Skeletal muscle tissue (tissue), 4 donors: Measurements from ENCODE around the gene CIZ1. TPM values are rescaled to one million over a fixed set of nuclear protein-coding genes. Genes with fewer than 3 reads are reported as not detected.

Experiments
- H3K27ac ChIP-seq: one replicate; pipeline ENCODE4 v1.7.0; 2013; ENCODE audit warnings: mild to moderate bottlenecking, low read depth, low read length, inconsistent platforms
- H3K27me3 ChIP-seq, 3 donors: one replicate each; pipeline ENCODE4 v1.7.0; 2013; ENCODE audit warnings: low read length in 3 of 3; ENCODE audit not compliant: control insufficient read depth in 3 of 3, insufficient read depth in 3 of 3
- H3K36me3 ChIP-seq, 3 donors: one replicate each; pipeline ENCODE4 v1.7.0; 2013; ENCODE audit warnings: low read length in 3 of 3; ENCODE audit not compliant: control insufficient read depth in 3 of 3, insufficient read depth in 3 of 3
- H3K4me1 ChIP-seq, 3 donors: one replicate each; pipeline ENCODE4 v1.7.0; 2013; ENCODE audit warnings: low read length in 3 of 3, mild to moderate bottlenecking in 3 of 3; ENCODE audit not compliant: control insufficient read depth in 3 of 3, insufficient read depth in 3 of 3
- H3K4me3 ChIP-seq, 3 donors: one replicate each; pipeline ENCODE4 v1.7.0; 2013; ENCODE audit warnings: low read length in 3 of 3
- H3K9ac ChIP-seq, 3 donors: one replicate each; pipeline ENCODE4 v1.7.0; 2013; ENCODE audit warnings: low read length in 3 of 3, mild to moderate bottlenecking in 3 of 3, moderate library complexity in 2 of 3, low read depth in 1 of 3
- H3K9me3 ChIP-seq, 3 donors: one replicate each; pipeline ENCODE4 v1.7.0; 2013; ENCODE audit warnings: low read length in 3 of 3; ENCODE audit not compliant: control insufficient read depth in 3 of 3
- total RNA-seq: library from RNA; depleted of rRNA; stranded (reverse); fragments of >200 nt; gene quantifications from one replicate; pipeline ENCODE4 v1.2.3, GENCODE V29; 2014
- donor health status: Osteomylitis.

CIZ1 gene
- total RNA-seq, 1 donor from 2014 or later, result 12.0 TPM

DNA sequence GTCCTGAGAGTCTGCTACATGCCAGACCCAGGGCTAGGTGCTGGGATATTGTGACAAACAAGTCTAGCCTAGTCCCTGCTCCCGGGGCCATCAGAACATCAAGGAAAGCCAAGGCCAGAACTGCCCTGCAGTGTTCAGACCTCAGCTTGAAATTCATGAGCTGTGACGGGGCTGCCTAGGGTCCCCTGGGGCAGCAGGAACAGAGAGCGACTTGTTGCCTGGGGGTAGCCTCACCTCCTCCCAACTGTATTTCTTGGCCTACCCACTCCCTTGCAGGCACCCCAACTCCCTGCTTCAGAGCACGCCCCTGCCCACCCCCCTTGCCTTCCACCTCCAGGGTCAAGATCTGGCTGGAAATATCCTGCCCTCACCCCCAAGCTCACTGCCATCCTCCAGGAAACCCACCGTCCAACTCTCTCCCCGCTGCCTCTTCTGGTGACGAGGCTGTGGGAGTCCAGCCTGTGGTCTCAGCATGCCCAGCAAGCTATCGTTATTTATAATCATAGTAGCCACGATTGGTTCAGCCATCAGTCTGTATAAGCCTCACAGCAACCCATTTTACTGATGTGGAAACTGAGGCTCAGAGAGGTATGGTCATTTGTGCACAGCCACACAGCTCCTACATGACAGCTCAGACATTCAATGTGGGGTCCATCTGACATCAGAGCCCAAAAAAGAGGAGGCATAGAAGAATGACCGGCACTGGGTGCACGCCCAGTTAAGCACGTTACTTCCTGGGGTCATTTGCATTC lies 22.6 kb upstream of the CIZ1 start:
- no peaks in the 10 kb centered on the region for H3K9me3 ChIP-seq
- H3K27ac ChIP-seq, result no peak overlapping the region
- peaks cover 0 to 3% (median 0%) of the 10 kb centered on the region in 3 donors for H3K27me3 ChIP-seq
- no peaks in the 10 kb centered on the region for H3K36me3 ChIP-seq
- no peak overlapping the region for H3K4me3 ChIP-seq
- no peak overlapping the region for H3K9ac ChIP-seq
- H3K4me1 ChIP-seq, result peaks cover 16 to 30% (median 23%) of the 10 kb centered on the region in 3 donors

DNA sequence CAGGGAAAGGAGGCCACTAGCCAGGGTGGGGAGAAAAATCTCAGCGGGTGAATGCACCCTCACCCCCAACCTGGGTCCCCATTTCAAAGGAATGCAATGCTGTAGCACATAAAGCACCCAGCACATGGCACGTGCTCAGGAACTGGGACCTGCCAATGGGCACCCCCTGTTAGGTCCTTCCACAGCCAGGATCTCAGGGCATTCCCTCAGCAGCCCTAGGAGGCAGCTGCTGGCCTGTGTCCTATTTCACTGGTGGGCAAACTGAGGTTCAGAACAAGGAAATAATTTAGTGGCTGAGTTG lies 20.6 kb upstream of the CIZ1 start:
- Histone ChIP-seq H3K9me3 (no peaks in the 10 kb centered on the region), H3K27me3 (peaks cover 0 to 2% (median 0%) of the 10 kb centered on the region in 3 donors), H3K9ac (no peak overlapping the region)

DNA sequence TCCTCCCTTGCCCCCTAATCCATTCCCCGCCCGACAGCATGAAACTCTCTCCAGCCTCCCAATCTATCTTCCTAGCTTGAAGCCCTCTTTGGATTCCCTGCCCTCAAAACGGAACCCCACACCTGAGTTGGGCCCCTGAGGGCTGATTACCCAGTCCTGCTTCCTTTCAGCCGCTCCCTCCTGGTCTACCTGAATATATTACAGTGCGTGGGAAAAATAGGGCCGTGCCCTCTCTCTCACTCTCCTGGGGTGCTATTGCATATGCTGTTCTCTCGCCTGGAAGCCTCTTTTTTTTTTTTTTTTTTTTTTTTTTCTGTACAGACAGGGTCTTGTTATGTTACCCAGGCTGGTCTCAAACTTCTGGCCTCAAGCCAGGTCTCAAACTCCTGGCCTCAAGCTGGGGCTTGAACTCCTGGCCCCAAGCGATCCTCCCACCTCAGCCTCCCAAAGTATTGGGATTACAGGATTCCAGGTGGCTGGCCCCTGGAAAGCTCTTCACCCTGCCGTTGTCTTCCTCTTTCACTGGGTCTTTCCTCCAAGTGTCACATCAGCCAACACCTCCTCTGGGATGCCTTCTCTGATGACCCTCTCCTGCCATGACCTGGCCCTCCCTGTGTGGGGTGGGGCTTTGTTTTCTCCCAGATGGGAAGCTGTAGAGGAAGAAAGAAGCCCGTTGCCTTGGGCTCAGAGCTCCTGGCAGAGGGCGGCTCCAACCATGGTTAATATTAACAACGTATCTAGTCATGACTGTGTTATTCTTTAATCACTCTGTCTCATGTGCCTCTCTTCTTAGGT lies 20.0 kb upstream of the CIZ1 start:
- no peak overlapping the region for H3K27ac ChIP-seq
- H3K9ac ChIP-seq, result no peak overlapping the region

More for the DNA sequence above, 20.6 kb upstream of the CIZ1 start:
- peaks cover 9 to 15% (median 12%) of the 10 kb centered on the region in 3 donors for H3K4me1 ChIP-seq
- no peaks in the 10 kb centered on the region for H3K36me3 ChIP-seq
- no peak overlapping the region for H3K4me3 ChIP-seq
- H3K27ac ChIP-seq, result no peak overlapping the region

DNA sequence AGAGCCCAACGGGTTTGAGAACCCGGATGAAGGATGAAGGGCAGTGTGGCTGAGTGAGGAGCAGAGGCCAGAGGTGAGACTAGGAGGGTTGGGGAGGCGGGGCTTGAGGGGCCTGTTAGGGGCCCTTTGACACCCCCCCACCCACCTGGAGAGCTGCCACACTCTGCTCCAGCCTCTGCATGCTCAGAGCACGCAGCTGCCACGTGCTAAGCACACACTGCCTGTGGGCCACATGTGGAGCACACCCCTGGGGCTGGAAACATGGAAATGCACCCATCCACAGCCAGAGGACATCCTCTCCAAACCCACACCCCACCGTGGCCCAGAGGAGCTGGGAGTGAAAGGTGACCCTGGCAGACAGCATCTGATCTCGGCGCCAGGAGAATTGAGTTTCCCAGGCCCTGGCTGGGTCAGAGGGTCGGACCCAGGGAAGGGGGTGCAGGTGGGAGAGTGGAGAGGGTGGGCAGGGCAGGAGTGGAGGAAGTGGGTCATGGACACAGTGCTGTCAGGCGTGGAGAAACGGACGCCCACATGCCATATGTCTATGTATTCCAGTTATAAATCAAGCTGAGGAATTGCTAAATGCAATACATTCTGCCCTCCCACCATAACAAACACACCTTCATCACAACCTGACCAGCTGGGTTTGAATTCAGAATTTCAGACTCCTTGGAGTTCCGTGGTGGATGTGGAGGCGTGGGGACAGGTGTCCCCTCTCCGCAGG lies 17.7 kb upstream of the CIZ1 start:
- Histone ChIP-seq H3K4me3 (no peak overlapping the region), H3K9ac (no peak overlapping the region), H3K27me3 (peaks cover 8 to 14% (median 13%) of the 10 kb centered on the region in 3 donors), H3K9me3 (no peaks in the 10 kb centered on the region), H3K27ac (no peak overlapping the region), H3K4me1 (peaks cover 0 to 3% (median 2%) of the 10 kb centered on the region in 3 donors), H3K36me3 (no peaks in the 10 kb centered on the region)

More for the DNA sequence above, 20.0 kb upstream of the CIZ1 start:
- H3K36me3 ChIP-seq, result no peaks in the 10 kb centered on the region
- no peak overlapping the region for H3K4me3 ChIP-seq
- peaks cover 0 to 2% (median 0%) of the 10 kb centered on the region in 3 donors for H3K27me3 ChIP-seq
- H3K9me3 ChIP-seq, result no peaks in the 10 kb centered on the region
- peaks cover 9 to 12% (median 9%) of the 10 kb centered on the region in 3 donors for H3K4me1 ChIP-seq

DNA sequence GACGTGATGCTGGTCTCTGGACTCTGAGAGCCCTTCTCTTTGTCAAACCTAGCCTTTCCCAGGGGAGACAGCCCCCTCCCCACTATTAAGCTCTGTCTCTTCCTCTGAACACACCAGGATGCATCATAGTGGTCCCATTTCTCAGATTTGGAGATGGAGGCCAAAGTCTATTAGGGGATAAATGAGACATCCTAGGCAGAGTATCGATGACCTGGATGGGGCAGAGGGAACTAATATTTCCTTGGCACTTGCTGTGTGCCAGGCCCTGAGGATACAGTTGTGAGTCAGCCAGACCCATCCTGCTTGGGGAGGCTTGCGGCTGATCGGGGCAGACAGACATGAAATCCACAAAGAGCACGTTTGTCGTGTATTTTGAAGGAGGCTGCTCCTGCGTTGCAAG lies 17.0 kb upstream of the CIZ1 start:
- peaks cover 12 to 19% (median 17%) of the 10 kb centered on the region in 3 donors for H3K27me3 ChIP-seq
- H3K27ac ChIP-seq, result no peak overlapping the region
- peaks cover 0 to 8% (median 8%) of the 10 kb centered on the region in 3 donors for H3K4me1 ChIP-seq
- H3K4me3 ChIP-seq, result no peak overlapping the region
- no peaks in the 10 kb centered on the region for H3K36me3 ChIP-seq
- no peak overlapping the region for H3K9ac ChIP-seq
- no peaks in the 10 kb centered on the region for H3K9me3 ChIP-seq

DNA sequence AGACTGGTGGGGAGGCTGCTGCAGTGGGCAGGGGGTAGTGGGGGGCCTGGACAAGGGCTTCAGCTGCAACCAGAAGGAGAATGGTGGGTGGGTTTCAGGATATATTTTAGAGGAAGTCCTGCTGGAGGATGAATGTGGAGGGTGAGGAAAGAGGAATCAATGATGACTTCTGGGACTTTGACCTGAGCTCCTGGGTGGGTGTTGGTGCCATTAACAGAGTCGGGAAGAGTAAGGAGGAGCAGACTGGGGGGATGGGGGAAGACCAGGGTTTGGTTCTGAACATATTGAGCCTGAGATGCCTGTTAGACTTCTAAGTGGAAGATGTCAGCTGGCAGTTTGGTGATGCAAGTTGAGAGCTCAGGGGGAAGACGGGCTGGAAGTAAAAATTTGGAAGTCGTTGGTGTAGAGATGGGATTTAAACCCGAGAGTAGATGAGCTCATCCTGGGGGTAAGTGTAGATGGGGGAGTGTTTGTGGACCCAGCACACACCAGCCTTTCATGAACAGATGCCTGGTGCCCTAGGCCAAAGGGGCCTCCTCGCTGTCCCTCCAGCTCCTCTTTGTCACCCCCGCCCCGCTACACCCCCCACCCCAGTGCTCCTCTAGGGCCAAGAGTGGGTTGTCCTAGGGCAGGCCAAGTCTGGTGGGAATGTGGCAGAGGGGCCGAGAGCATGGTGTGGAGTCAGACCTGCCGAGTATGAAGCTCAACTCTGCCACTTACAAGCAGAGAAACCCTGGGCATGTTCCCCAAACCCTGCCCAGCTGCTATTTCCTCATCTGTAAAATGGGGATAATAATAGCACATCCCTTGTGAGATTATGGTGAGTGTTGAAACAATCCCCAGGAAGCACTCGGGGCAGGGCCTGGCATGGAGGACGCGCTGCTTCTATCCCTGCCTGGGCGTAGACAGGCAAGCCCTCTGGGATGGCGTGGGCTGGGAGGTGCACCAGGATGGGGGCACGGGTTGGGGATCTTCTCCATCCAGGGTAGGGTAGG lies 15.8 kb upstream of the CIZ1 start:
- H3K36me3 ChIP-seq, result no peaks in the 10 kb centered on the region
- no peak overlapping the region for H3K27ac ChIP-seq
- H3K4me3 ChIP-seq, result no peak overlapping the region
- H3K27me3 ChIP-seq, result peaks cover 12 to 19% (median 17%) of the 10 kb centered on the region in 3 donors
- peaks cover 0 to 9% (median 8%) of the 10 kb centered on the region in 3 donors for H3K4me1 ChIP-seq
- no peak overlapping the region for H3K9ac ChIP-seq
- no peaks in the 10 kb centered on the region for H3K9me3 ChIP-seq

DNA sequence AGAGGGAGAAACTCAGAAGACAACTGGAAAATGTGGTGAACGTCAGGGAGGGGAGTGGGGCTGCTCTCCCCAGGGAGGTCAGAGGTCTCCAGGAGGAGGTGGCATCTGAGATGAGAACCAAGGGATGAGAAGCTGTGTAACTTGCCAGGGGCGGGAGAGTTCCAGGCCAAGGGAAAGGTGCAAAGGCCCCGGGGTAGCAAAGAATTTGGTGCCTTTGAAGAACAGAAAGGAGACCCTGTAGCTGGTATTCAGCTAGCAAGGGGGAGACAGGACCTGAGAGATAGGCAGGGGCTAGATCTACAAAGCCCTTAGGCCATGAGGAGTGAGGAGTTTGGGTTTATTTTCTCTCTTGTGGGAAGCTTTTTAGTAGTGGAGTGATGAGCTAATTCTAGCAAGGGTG lies 15.1 kb upstream of the CIZ1 start:
- no peaks in the 10 kb centered on the region for H3K36me3 ChIP-seq
- H3K4me1 ChIP-seq, result peaks cover 0 to 9% (median 8%) of the 10 kb centered on the region in 3 donors
- no peak overlapping the region for H3K4me3 ChIP-seq
- H3K27ac ChIP-seq, result no peak overlapping the region
- H3K27me3 ChIP-seq, result peaks cover 12 to 19% (median 17%) of the 10 kb centered on the region in 3 donors
- H3K9ac ChIP-seq, result no peak overlapping the region
- H3K9me3 ChIP-seq, result no peaks in the 10 kb centered on the region

DNA sequence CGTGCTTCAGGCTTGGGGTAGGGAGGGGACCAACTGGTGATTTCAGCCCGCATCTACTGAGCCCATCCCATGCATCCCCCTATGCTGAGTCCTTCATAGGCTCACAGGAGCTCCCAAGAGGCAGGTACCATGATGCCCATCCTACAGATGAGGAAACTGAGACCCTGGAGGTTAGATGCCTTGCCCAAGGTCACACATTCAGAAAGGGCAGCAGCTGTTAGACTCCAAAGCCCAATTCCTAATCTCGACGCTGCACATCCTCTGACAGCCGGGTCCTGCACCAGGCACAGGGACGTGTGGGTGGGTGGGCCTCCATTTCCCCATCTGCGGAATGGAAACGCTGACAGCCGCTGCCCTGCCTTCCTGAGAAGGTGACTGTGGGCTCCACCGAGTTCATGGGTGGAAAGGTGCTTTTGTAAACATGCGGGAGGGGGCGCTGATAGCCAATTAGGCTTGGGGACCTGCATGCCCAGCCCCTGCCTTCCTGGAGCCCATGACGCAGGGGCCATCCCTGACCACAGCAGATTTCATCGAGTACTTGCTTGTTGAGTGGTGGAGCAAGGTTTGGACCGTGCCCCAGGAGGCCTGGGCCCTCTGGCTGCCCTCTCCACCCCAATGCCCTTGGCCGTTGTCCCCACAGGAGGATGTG lies 14.0 kb upstream of the CIZ1 start:
- Histone ChIP-seq H3K4me1 (peaks cover 0 to 9% (median 8%) of the 10 kb centered on the region in 3 donors), H3K9ac (no peak overlapping the region), H3K27me3 (peaks cover 12 to 19% (median 17%) of the 10 kb centered on the region in 3 donors), H3K27ac (no peak overlapping the region), H3K36me3 (no peaks in the 10 kb centered on the region), H3K4me3 (no peak overlapping the region), H3K9me3 (no peaks in the 10 kb centered on the region)
